HG02642 (cell line): Measurements from ENCODE around the gene SDF2L1.

Source experiments
- ATAC-seq: cut with Tn5 transposase; IDR thresholded peaks from one replicate; pipeline ENCODE4 v1.9.1; 2021; ENCODE audit warnings: mild to moderate bottlenecking; ENCODE audit not compliant: unreplicated experiment, poor library complexity

SDF2L1 gene

GRCh38 chr22:21621025-21621424 is 21.1 kb upstream of the SDF2L1 start:
- ATAC-seq = no peak

- ATAC-seq = no peak
Measured at GRCh38 chr22:21622011-21622918, 19.8 kb upstream of the SDF2L1 start.

GRCh38 chr22:21622919-21623647 is 19.0 kb upstream of the SDF2L1 start:
- no peak for ATAC-seq

- ATAC-seq = no peak
Measured at GRCh38 chr22:21623648-21623970, 18.5 kb upstream of the SDF2L1 start.

GRCh38 chr22:21624120-21624879 is 17.8 kb upstream of the SDF2L1 start:
- no peak for ATAC-seq

- ATAC-seq = no peak
Measured at GRCh38 chr22:21624880-21625791, 17.0 kb upstream of the SDF2L1 start.

- ATAC-seq = no peak
Measured at GRCh38 chr22:21626073-21626734, 15.9 kb upstream of the SDF2L1 start.

- no peak for ATAC-seq
Measured at GRCh38 chr22:21626735-21627469, 15.2 kb upstream of the SDF2L1 start.

- ATAC-seq = no peak
Measured at GRCh38 chr22:21628386-21629254, 13.5 kb upstream of the SDF2L1 start.

- peak; percentile 82 for ATAC-seq
Measured at GRCh38 chr22:21629255-21630149, 12.6 kb upstream of the SDF2L1 start, which contains the start of gene YDJC. YDJC (minus strand) TSS chr22:21630022; CDS start chr22:21630014, 8 bp downstream.

GRCh38 chr22:21631025-21631424 is 11.1 kb upstream of the SDF2L1 start:
- no peak for ATAC-seq

GRCh38 chr22:21632237-21632895 is 9.7 kb upstream of the SDF2L1 start, which contains the start of gene CCDC116:
CCDC116 (plus strand) TSS chr22:21632760; CDS start chr22:21633182, 422 bp downstream.
- ATAC-seq = no peak

GRCh38 chr22:21632931-21633330 is 9.2 kb upstream of the SDF2L1 start:
- no peak for ATAC-seq

GRCh38 chr22:21633481-21633880 is 8.6 kb upstream of the SDF2L1 start:
- ATAC-seq = no peak

- ATAC-seq = no peak
Measured at GRCh38 chr22:21634081-21634480, 8.0 kb upstream of the SDF2L1 start.

GRCh38 chr22:21634844-21635243 is 7.3 kb upstream of the SDF2L1 start:
- ATAC-seq = no peak
